Naive thymus-derived CD4-positive, alpha-beta T cell (primary cell): ENCODE results near the gene CEP43. TPM values are rescaled to one million over a fixed set of nuclear protein-coding genes. Genes with fewer than 3 reads are reported as not detected.

Source experiments
- ATAC-seq: fragments of 150-1000 bp; cut with Tn5 transposase; 2 replicates; pipeline ENCODE4 v1.10.0; 2021; ENCODE audit warnings: mild to moderate bottlenecking, moderate library complexity
- CTCF ChIA-PET: fragments of 350-600 bp; sonication (Branson Sonifier 250); formaldehyde crosslinking; loops from one replicate; lab custom pipeline; 2021; ENCODE audit warnings: antibody characterized with exemption; lab: Charles Lee
- POLR2A ChIA-PET: fragments of 350-600 bp; sonication (Branson Sonifier 250); formaldehyde crosslinking; loops from one replicate; lab custom pipeline; 2021; ENCODE audit warnings: antibody characterized with exemption, inconsistent platforms; lab: Charles Lee
- DNase-seq, 9 donors: peaks; one replicate each; pipeline versions ENCODE4 v3.0.0 to v3.0.0-alpha.2; 2020 to 2022; ENCODE audit warnings: mixed read lengths in 1 of 9
- H3K27ac ChIP-seq: one replicate; pipeline ENCODE4 v1.7.0; 2013; ENCODE audit warnings: mild to moderate bottlenecking, low read depth, low read length, moderate library complexity
- H3K27me3 ChIP-seq, 2 donors: one replicate each; pipeline ENCODE4 v1.7.0; 2013; ENCODE audit warnings: low read length in 2 of 2, mild to moderate bottlenecking in 2 of 2, moderate library complexity in 2 of 2; ENCODE audit not compliant: control insufficient read depth in 2 of 2, insufficient read depth in 2 of 2
- H3K36me3 ChIP-seq, 3 experiments: 1 replicate in 2 of 3; 2 replicates in 1 of 3; pipeline ENCODE4 v1.7.0; 2013; ENCODE audit warnings: low read length in 3 of 3, mild to moderate bottlenecking in 3 of 3, moderate library complexity in 1 of 3; ENCODE audit not compliant: insufficient read depth in 3 of 3, control insufficient read depth in 2 of 3
- H3K4me1 ChIP-seq, 2 donors: one replicate each; pipeline ENCODE4 v1.7.0; 2013; ENCODE audit warnings: low read length in 2 of 2, mild to moderate bottlenecking in 2 of 2, moderate library complexity in 1 of 2; ENCODE audit not compliant: control insufficient read depth in 2 of 2, insufficient read depth in 2 of 2
- H3K4me3 ChIP-seq: 2 replicates; pipeline ENCODE4 v1.7.0; 2013; ENCODE audit warnings: mild to moderate bottlenecking, low read length
- H3K9me3 ChIP-seq, 3 experiments: 1 replicate in 2 of 3; 2 replicates in 1 of 3; pipeline ENCODE4 v1.7.0; 2013; ENCODE audit warnings: low read length in 3 of 3; ENCODE audit not compliant: control insufficient read depth in 2 of 3
- H3K27ac Mint-ChIP-seq, 9 donors: one replicate each; pipeline ENCODE4 v1.8.0; 2020 to 2022; ENCODE audit warnings: mixed read lengths in 9 of 9, mild to moderate bottlenecking in 8 of 9, moderate library complexity in 5 of 9, inconsistent platforms in 2 of 9
- H3K27me3 Mint-ChIP-seq, 5 donors: one replicate each; pipeline ENCODE4 v1.8.0; 2021 to 2022; ENCODE audit warnings: mixed read lengths in 5 of 5, mild to moderate bottlenecking in 1 of 5
- H3K36me3 Mint-ChIP-seq, 5 donors: one replicate each; pipeline ENCODE4 v1.8.0; 2020 to 2022; ENCODE audit warnings: mixed read lengths in 5 of 5, mild to moderate bottlenecking in 3 of 5, inconsistent platforms in 1 of 5
- H3K4me1 Mint-ChIP-seq, 7 donors: one replicate each; pipeline ENCODE4 v1.8.0; 2020 to 2022; ENCODE audit warnings: mixed read lengths in 7 of 7, mild to moderate bottlenecking in 3 of 7, inconsistent platforms in 1 of 7
- H3K4me3 Mint-ChIP-seq, 10 donors: one replicate each; pipeline ENCODE4 v1.8.0; 2020 to 2022; ENCODE audit warnings: mild to moderate bottlenecking in 10 of 10, mixed read lengths in 10 of 10, moderate library complexity in 6 of 10, inconsistent platforms in 2 of 10
- H3K9me3 Mint-ChIP-seq, 11 donors: one replicate each; pipeline ENCODE4 v1.8.0; 2020 to 2022; ENCODE audit warnings: mixed read lengths in 11 of 11, mild to moderate bottlenecking in 4 of 11, inconsistent platforms in 1 of 11, moderate library complexity in 1 of 11
- intact Hi-C, 2 donors: fragments of 100-400 bp; cut with micrococcal nuclease; formaldehyde crosslinking; loops; one replicate each; pipeline ENCODE4 v1.15.1; 2023
- microRNA-seq: library from miRNA; unstranded; fragments of <30 nt; microRNA quantifications from one replicate; pipeline ENCODE4 v1.2.0, GENCODE V29; 2022; ENCODE audit warnings: borderline microRNAs expressed
- polyA plus RNA-seq, 2 donors: library from polyadenylated mRNA; unstranded; fragments of 300-500 nt; fragmentation: Illumina TruSeq; gene quantifications; one replicate each; pipeline ENCODE4 v1.2.3, GENCODE V29; 2021
- total RNA-seq, 6 experiments: library from RNA in 5 of 6; stranded (reverse) in 5 of 6; gene quantifications; 1 replicate in 5 of 6; 2 replicates in 1 of 6; pipeline ENCODE4 v1.2.3 and lab custom pipeline; 2021 to 2026

Gene CEP43
- total and polyA plus RNA-seq, 7 experiments from 2014 or later, result 3.3 to 17.6 (median 11.6) TPM

DNA sequence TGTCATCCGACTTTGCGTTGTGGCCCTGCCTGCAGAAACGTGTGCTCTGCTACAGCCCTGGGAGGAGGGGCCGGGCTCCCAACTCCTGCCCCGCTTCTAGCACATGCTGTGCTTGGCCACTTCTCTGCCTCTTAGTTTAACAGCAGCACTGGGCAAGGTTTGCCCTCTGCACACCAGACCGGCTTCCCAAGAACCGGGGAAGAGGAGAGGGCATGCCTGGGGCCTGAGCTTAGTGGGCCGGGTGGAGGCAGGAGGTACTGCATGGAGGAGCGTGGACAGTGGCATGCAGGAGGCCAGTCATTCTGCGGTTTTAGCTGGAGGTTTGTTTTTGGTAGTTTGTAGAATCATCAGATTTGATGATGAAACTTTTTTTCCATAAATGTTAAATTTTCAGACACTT is 45.5 kb downstream of the CEP43 start:
- CTCF ChIA-PET, result interaction anchor here (1.1 kb wide), 1 partner anchor 47 kb away, joined by 3 read pairs; no protein-coding TSS in a partner anchor
- H3K4me1 Mint-ChIP-seq, result peaks cover 13 to 37% (median 34%) of the 10 kb centered on the region in 7 donors

DNA sequence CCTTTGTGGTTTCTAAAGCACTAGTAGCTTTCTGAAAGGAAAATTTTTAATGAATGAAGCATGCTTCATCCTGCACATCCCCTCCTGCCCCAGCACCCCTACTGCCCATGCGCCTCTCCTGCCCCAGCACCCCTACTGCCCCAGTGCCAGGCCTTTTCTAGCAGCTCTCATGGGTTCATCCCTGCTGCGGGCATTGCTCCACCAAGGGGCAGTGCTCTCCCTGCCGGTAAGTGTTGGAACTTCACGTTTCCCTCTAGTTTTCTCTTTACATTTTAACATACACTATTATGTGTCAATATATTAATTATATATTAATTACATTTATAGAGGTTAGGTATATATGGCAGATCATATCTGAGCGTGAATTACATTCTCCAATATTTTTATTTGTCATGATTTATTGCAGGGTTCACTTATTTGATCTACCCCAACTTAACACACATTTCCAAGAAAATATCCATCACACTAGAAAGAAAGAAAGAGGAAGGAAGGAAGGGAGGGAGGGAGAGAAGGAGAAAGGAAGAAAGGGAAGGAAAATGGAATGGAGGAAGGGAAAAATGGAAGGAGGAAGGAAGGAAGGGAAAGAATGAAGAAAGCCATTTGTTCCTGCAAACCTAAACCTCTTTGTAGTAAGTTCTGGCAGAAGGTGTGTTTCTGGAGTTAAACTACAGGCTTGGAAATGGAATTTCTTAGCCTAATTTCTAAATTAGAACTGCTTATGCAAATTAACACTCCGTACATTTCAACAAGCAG is 46.8 kb downstream of the CEP43 start:
- Histone ChIP-seq H3K4me1 (peaks cover 15 to 38% of the 10 kb centered on the region in 2 donors), H3K36me3 (no peaks in the 10 kb centered on the region), H3K9me3 (no peaks in the 10 kb centered on the region), H3K27me3 (no peaks in the 10 kb centered on the region), H3K27ac (no peak overlapping the region), H3K4me3 (no peak overlapping the region)
- DNase-seq (no peak), ATAC-seq (no peak)
- intact Hi-C loops, result loop anchor here (2.0 to 5.0 kb wide), 2 partner anchors 45 to 46 kb away; no protein-coding TSS in a partner anchor
- ChIA-PET POLR2A (no interaction called here), CTCF (no interaction called here)
- H3K4me3 Mint-ChIP-seq, result peak overlapping the region in 2 of 10 donors; percentile 1 to 8
- H3K36me3 Mint-ChIP-seq, result peaks cover 4 to 26% (median 6%) of the 10 kb centered on the region in 5 donors
- H3K4me1 Mint-ChIP-seq, result peaks cover 13 to 38% (median 32%) of the 10 kb centered on the region in 7 donors
- no peaks in the 10 kb centered on the region for H3K9me3 Mint-ChIP-seq
- H3K27ac Mint-ChIP-seq, result peak overlapping the region in 2 of 9 donors; percentile 41 to 69
- H3K27me3 Mint-ChIP-seq, result no peaks in the 10 kb centered on the region

More for the DNA sequence above, 45.5 kb downstream of the CEP43 start:
- peaks cover 15 to 42% of the 10 kb centered on the region in 2 donors for H3K4me1 ChIP-seq
- POLR2A ChIA-PET, result interaction anchor here (1.0 to 1.2 kb wide), 2 partner anchors 45 to 49 kb away, joined by 3 read pairs; no protein-coding TSS in a partner anchor
- H3K9me3 Mint-ChIP-seq, result no peaks in the 10 kb centered on the region
- no peaks in the 10 kb centered on the region for H3K36me3 ChIP-seq
- no peaks in the 10 kb centered on the region for H3K9me3 ChIP-seq
- intact Hi-C loops, result loop anchor here in 1 of 2 donors (5.0 kb wide), 1 partner anchor 48 kb away; no protein-coding TSS in a partner anchor
- no peaks in the 10 kb centered on the region for H3K27me3 ChIP-seq
- DNase-seq (no peak), ATAC-seq (no peak)
- peaks cover under 1 to 23% (median 7%) of the 10 kb centered on the region in 5 donors for H3K36me3 Mint-ChIP-seq
- H3K4me3 Mint-ChIP-seq, result no peak overlapping the region
- no peak overlapping the region for H3K27ac ChIP-seq
- H3K4me3 ChIP-seq, result no peak overlapping the region
- peak overlapping the region in 2 of 9 donors; percentile 12 to 49 for H3K27ac Mint-ChIP-seq
- H3K27me3 Mint-ChIP-seq, result no peaks in the 10 kb centered on the region

DNA sequence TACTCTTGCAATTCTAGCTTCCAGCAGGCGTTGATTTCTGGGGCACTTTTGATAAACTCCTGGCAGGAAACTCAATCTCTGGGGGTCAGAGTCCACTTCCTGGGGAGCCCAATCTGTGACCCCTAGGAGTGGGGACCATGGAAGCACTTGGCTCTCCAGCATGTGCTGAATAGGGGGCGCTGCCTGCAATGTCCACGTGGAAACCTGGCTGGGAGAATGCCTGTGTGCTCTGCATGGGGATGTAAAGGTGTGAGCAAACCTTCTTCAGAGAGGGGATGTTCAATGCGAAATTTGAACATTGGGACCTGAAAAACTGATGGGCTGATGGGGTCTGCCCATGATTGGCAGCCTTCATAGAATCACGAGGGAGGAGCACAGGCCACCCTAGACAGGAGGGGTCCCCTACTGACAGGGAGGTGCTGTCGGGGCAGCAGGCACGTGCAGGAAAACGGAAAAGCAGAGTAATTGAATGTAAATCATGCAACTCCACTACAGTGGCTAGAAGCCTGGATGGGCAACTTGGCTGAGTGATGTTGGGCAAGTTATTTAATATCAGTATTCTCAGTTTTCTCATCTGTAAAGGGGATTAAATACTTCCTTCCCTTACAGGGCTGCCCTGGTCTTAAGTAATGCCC is 47.8 kb downstream of the CEP43 start:
- ChIA-PET POLR2A (interaction anchor here (1.2 kb wide), 1 partner anchor 14 kb away, joined by 3 read pairs; no protein-coding TSS in a partner anchor), CTCF (interaction anchor here (1.3 kb wide), 1 partner anchor 45 kb away, joined by 3 read pairs; no protein-coding TSS in a partner anchor)
- Histone ChIP-seq H3K27me3 (no peaks in the 10 kb centered on the region), H3K4me3 (no peak overlapping the region), H3K36me3 (no peaks in the 10 kb centered on the region), H3K4me1 (peaks cover 11 to 29% of the 10 kb centered on the region in 2 donors), H3K27ac (no peak overlapping the region), H3K9me3 (no peaks in the 10 kb centered on the region)
- ATAC-seq (peak; percentile 26), DNase-seq (no peak)
- H3K9me3 Mint-ChIP-seq, result no peaks in the 10 kb centered on the region
- H3K27ac Mint-ChIP-seq, result peak overlapping the region in 7 of 9 donors; percentile 21 to 85 (median 72)
- intact Hi-C loops, result loop anchor here (2.0 to 5.0 kb wide), 2 partner anchors 45 to 46 kb away; no protein-coding TSS in a partner anchor
- peaks cover 4 to 26% (median 5%) of the 10 kb centered on the region in 5 donors for H3K36me3 Mint-ChIP-seq
- peaks cover 13 to 30% (median 26%) of the 10 kb centered on the region in 7 donors for H3K4me1 Mint-ChIP-seq
- no peaks in the 10 kb centered on the region for H3K27me3 Mint-ChIP-seq
- peak overlapping the region; percentile 18 to 74 (median 49) for H3K4me3 Mint-ChIP-seq

DNA sequence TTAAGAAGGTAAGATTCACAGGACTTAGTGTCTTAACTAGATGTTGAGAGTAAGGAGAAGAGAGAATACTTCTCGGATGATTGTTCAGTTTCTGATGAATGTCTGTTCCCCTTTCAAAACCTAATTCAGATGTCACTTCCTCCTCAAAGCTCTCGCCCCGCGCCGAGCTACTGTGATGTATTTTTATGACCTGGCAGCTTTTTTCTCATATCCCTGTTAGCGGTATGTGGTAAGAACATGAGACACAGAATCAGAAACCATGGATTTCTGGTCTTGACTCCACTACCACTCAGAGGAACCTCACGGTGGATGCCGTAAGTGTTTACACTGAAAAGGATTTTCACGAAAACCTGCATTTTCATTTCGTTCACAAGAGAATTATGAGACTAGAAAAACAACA is 48.4 kb downstream of the CEP43 start:
- ATAC-seq, result peak; percentile 87
- no peaks in the 10 kb centered on the region for H3K27me3 ChIP-seq
- peaks cover 2 to 28% (median 5%) of the 10 kb centered on the region in 5 donors for H3K36me3 Mint-ChIP-seq
- DNase-seq, result peak in 6 of 9 donors; percentile 15 to 41 (median 28)
- ChIA-PET CTCF (interaction anchor here (1.3 kb wide), 1 partner anchor 44 kb away, joined by 3 read pairs; no protein-coding TSS in a partner anchor), POLR2A (interaction anchor here (0.7 to 1.2 kb wide), 3 partner anchors 9 to 91 kb away, joined by 3 read pairs; no protein-coding TSS in a partner anchor)
- no peaks in the 10 kb centered on the region for H3K36me3 ChIP-seq
- H3K4me3 Mint-ChIP-seq, result peak overlapping the region in 9 of 10 donors; percentile 18 to 76 (median 53)
- peaks cover 13 to 26% (median 22%) of the 10 kb centered on the region in 7 donors for H3K4me1 Mint-ChIP-seq
- no peaks in the 10 kb centered on the region for H3K27me3 Mint-ChIP-seq
- intact Hi-C loops, result loop anchor here (2.0 to 5.0 kb wide), 2 partner anchors 45 to 47 kb away; no protein-coding TSS in a partner anchor
- H3K27ac Mint-ChIP-seq, result peak overlapping the region; percentile 0 to 72 (median 15)
- H3K27ac ChIP-seq, result peak overlapping the region; percentile 6
- H3K4me1 ChIP-seq, result peaks cover 5 to 24% of the 10 kb centered on the region in 2 donors
- H3K9me3 ChIP-seq, result no peaks in the 10 kb centered on the region
- H3K9me3 Mint-ChIP-seq, result no peaks in the 10 kb centered on the region
- peak overlapping the region; percentile 5 for H3K4me3 ChIP-seq

Small RNA genes within 50 kb of the gene (microRNA-seq; reads per million reads assigned to microRNA genes)
- not detected for gene MIR3939

Other genes with a start within 250 kb of the CEP43 start
- 100 to 1,000 TPM; 147 to 332 (median 264) TPM for gene RNASET2, start 42.8 kb upstream of the CEP43 start, total RNA-seq
- gene RNASET2, start 42.8 kb upstream of the CEP43 start, polyA plus RNA-seq, result 100 to 1,000 TPM; 521 to 683 TPM
- gene CCR6, start 123.7 kb downstream of the CEP43 start, total RNA-seq, result 1 to 10 TPM in 1 of 5 experiments, under 1 TPM in 3, not detected in 1; 0.15 to 4.1 (median 0.48) TPM
- gene CCR6, start 123.7 kb downstream of the CEP43 start, polyA plus RNA-seq, result under 1 TPM; 0.38 to 0.93 TPM
- gene GPR31, start 158.6 kb downstream of the CEP43 start, total RNA-seq, result not detected
- not detected for gene GPR31, start 158.6 kb downstream of the CEP43 start, polyA plus RNA-seq